Spleen (tissue), 11 donors: ENCODE measurements around the gene ZBTB48. TPM values are rescaled to one million over a fixed set of nuclear protein-coding genes. Genes with fewer than 3 reads are reported as not detected.

ENCODE experiments used
- DNase-seq: peaks from one replicate; pipeline ENCODE4 v3.0.0-alpha.2; 2020
- H3K27ac ChIP-seq, 8 donors: fragments of 200-600 bp; sonication (generic) in 7 of 8; 1 replicate in 4 of 8; 2 replicates in 4 of 8; pipeline versions ENCODE4 v1.5.0 to v1.8.0; 2016 to 2021; ENCODE audit warnings: inconsistent platforms in 4 of 8, mild to moderate bottlenecking in 4 of 8, moderate library complexity in 1 of 8
- H3K27me3 ChIP-seq, 7 donors: fragments of 200-600 bp; sonication (generic) in 6 of 7; replicated peaks in 1 of 7; 1 replicate in 4 of 7; 2 replicates in 3 of 7; pipeline versions ENCODE4 v1.5.0 to v1.8.0; 2016 to 2021; ENCODE audit warnings: inconsistent platforms in 3 of 7, mild to moderate bottlenecking in 1 of 7
- H3K36me3 ChIP-seq, 6 donors: fragments of 200-600 bp; sonication (generic) in 5 of 6; 1 replicate in 4 of 6; 2 replicates in 2 of 6; pipeline versions ENCODE4 v1.5.0 to v1.8.0; 2016 to 2021; ENCODE audit warnings: inconsistent platforms in 2 of 6
- H3K4me1 ChIP-seq, 6 donors: fragments of 200-600 bp; sonication (generic) in 5 of 6; 1 replicate in 3 of 6; 2 replicates in 3 of 6; pipeline versions ENCODE4 v1.5.0 to v1.8.0; 2016 to 2021; ENCODE audit warnings: inconsistent platforms in 3 of 6
- H3K4me3 ChIP-seq, 8 donors: fragments of 200-600 bp; sonication (generic) in 7 of 8; 1 replicate in 4 of 8; 2 replicates in 4 of 8; pipeline versions ENCODE4 v1.5.0 to v1.8.0; 2016 to 2021; ENCODE audit warnings: inconsistent platforms in 4 of 8, mild to moderate bottlenecking in 4 of 8, moderate library complexity in 2 of 8
- H3K9me3 ChIP-seq, 8 donors: fragments of 200-600 bp; sonication (generic) in 7 of 8; 1 replicate in 4 of 8; 2 replicates in 4 of 8; pipeline versions ENCODE4 v1.5.0 to v1.8.0; 2016 to 2021; ENCODE audit warnings: inconsistent platforms in 4 of 8
- POLR2A ChIP-seq, 3 donors: fragments of 450-650 bp; IDR thresholded peaks; one replicate each; pipeline ENCODE4 v1.5.1; 2017; ENCODE audit warnings: antibody characterized with exemption in 3 of 3, mild to moderate bottlenecking in 1 of 3
- POLR2AphosphoS5 ChIP-seq, 3 donors: sonication (generic); formaldehyde crosslinking; IDR thresholded peaks; one replicate each; pipeline ENCODE4 v1.5.1; 2017; ENCODE audit warnings: antibody characterized with exemption in 3 of 3
- WGBS, 5 donors: extraction: QIAGEN DNeasy Blood & Tissue Kit in 3 of 5; methylation state at CpG; one replicate each; pipeline versions ENCODE4 v1.1.5 to v1.1.7; 2013 to 2018; 5-methylcytosine and 5-hydroxymethylcytosine counted together
- intact Hi-C: fragments of 100-400 bp; cut with DNase I; formaldehyde crosslinking; loops from one replicate; pipeline ENCODE4 v1.15.0; 2023; ENCODE audit warnings: low total_unique reads
- polyA plus RNA-seq, 3 donors: library from polyadenylated mRNA; stranded (reverse); fragments of 200-250 nt; gene quantifications; one replicate each; pipeline ENCODE4 v1.2.1, GENCODE V29; 2013
- total RNA-seq, 7 donors: library from RNA; depleted of rRNA in 3 of 7; stranded (reverse); fragments of >200 nt in 3 of 7; fragmentation: NEBNext Ultra II Directional in 4 of 7; extraction: Animal tissue kit (Norgen Biotek cat#: 25700) in 4 of 7; gene quantifications; one replicate each; pipeline versions ENCODE4 v1.1.0 to v1.2.1, GENCODE V29; 2016 to 2021
- TF ChIP-seq, protein P1 (sequence below), 11 experiments: fragments of 200-600 bp in 7 of 11; fragments of 450-650 bp in 4 of 11; sonication (generic) in 4 of 11; IDR thresholded peaks in 8 of 11; conservative IDR thresholded peaks in 3 of 11; 1 replicate in 7 of 11; 2 replicates in 4 of 11; pipeline versions ENCODE4 v1.4.0 to v1.8.0; 2016 to 2021; ENCODE audit warnings: antibody characterized with exemption in 11 of 11, inconsistent platforms in 4 of 11, mild to moderate bottlenecking in 1 of 11
- donor health status: healthy with polysubstance abuse.
- donor health status: DM: no; HTN: no; CAD: no; lungs with moderate emphysema.
- donor health status: DM: no; HTN: no; CAD: no.
- donor health status: Bipolar disorder and iron deficiency.
- donor health status: healthy.
- donor health status: DM: no; HTN: no; CAD: no.
- donor health status: DM: yes; HTN: yes; CAD: no.

Gene ZBTB48
- total and polyA plus RNA-seq, 10 donors = 23.5 to 131 (median 52.2) TPM

DNA sequence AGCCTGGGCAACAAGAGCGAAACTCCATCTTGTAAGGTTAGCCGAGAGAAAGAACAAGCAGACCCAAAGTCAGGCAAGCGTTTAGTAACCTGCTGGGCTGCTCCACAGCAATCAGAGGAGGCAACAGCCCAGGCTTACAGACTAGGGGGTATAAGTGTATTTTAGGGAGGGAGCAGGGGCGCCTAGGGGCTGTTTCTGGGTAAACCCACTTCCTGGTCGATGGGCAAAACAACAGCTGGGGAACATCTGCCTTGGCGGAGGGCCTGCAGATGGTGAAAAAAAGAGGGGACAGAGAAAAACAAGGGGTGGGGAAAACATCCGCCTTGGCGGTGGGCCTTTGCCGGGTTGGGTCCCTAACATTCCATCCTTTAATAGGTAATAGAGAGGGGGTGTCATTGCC lies 19.5 kb upstream of the ZBTB48 start:
- TF ChIP-seq POLR2AphosphoS5 (IDR thresholded peaks at IDR 0.05) (no peak), POLR2A (IDR thresholded peaks at IDR 0.05) (no peak)
- TF ChIP-seq, protein P1, sequence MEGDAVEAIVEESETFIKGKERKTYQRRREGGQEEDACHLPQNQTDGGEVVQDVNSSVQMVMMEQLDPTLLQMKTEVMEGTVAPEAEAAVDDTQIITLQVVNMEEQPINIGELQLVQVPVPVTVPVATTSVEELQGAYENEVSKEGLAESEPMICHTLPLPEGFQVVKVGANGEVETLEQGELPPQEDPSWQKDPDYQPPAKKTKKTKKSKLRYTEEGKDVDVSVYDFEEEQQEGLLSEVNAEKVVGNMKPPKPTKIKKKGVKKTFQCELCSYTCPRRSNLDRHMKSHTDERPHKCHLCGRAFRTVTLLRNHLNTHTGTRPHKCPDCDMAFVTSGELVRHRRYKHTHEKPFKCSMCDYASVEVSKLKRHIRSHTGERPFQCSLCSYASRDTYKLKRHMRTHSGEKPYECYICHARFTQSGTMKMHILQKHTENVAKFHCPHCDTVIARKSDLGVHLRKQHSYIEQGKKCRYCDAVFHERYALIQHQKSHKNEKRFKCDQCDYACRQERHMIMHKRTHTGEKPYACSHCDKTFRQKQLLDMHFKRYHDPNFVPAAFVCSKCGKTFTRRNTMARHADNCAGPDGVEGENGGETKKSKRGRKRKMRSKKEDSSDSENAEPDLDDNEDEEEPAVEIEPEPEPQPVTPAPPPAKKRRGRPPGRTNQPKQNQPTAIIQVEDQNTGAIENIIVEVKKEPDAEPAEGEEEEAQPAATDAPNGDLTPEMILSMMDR (IDR thresholded peaks at IDR 0.05 in 8 of 11, conservative IDR thresholded peaks at IDR 0.05 in 3 of 11) = no peak
- no peaks in the 10 kb centered on the region for H3K36me3 ChIP-seq
- no peaks in the 10 kb centered on the region for H3K27me3 ChIP-seq
- no peak for DNase-seq
- H3K27ac ChIP-seq = no peak overlapping the region
- no peak overlapping the region for H3K4me3 ChIP-seq
- H3K4me1 ChIP-seq = peaks cover under 1 to 4% (median 2%) of the 10 kb centered on the region in 6 donors
- intact Hi-C loops = no loop called here
- no peaks in the 10 kb centered on the region for H3K9me3 ChIP-seq
- WGBS, 5 donors = 70 to 75% (median 71%) methylated on average over 9 of the region's 9 CpGs

DNA sequence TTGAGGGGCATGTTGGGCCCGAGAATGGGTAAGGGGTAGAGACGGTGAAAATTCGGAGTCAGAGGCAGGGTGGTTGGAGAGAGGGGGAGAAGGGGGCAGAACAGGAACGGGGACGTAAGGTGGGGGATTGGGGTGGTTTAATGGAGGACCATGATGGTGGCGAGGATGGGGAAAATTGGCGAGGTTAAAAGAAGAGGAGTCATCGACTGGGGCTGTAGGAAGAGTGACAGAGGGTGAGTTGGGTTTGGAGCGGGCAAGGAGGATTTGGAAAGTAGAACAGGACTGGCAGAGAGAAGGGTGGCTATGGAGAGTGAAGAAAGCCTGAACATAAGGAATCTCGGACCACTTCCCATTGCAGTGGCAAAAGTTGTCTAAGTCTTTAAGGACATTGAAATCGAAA lies 10.8 kb upstream of the ZBTB48 start:
- 87 to 96% (median 94%) methylated on average over 11 of the region's 11 CpGs for WGBS, 5 donors
- Histone ChIP-seq H3K9me3 (peaks cover 0 to 7% (median 0%) of the 10 kb centered on the region in 8 donors), H3K27me3 (no peaks in the 10 kb centered on the region), H3K36me3 (no peaks in the 10 kb centered on the region), H3K4me3 (no peak overlapping the region), H3K27ac (no peak overlapping the region), H3K4me1 (no peaks in the 10 kb centered on the region)
- intact Hi-C loops = no loop called here
- DNase-seq = no peak
- TF ChIP-seq POLR2A (IDR thresholded peaks at IDR 0.05) = no peak

DNA sequence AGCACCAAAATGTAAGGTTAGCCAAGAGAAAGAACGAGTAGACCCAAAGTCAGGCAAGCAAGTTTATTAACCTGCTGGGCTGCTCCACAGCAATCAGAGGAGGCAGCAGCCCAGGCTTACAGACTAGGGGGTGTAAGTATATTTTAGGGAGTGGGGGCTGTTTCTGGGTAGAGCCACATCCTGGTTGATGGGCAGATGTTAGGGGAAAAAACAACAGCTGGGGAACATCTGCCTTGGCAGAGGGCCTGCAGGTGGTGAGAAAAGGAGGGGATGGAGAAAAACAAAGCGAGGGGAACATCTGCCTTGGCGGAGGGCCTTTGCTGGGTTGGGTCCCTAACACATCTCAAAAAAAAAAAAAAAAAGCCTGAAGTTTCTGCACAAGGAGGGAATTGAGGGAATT lies 9.7 kb upstream of the ZBTB48 start:
- WGBS, 5 donors = 73 to 83% (median 81%) methylated on average over 3 of the region's 3 CpGs
- no peak for DNase-seq
- Histone ChIP-seq H3K4me3 (no peak overlapping the region), H3K27ac (no peak overlapping the region), H3K27me3 (no peaks in the 10 kb centered on the region), H3K36me3 (no peaks in the 10 kb centered on the region), H3K9me3 (peaks cover 0 to 7% (median 0%) of the 10 kb centered on the region in 8 donors), H3K4me1 (no peaks in the 10 kb centered on the region)
- TF ChIP-seq, protein P1 (IDR thresholded peaks at IDR 0.05 in 8 of 11, conservative IDR thresholded peaks at IDR 0.05 in 3 of 11) = no peak
- TF ChIP-seq POLR2AphosphoS5 (IDR thresholded peaks at IDR 0.05) (no peak), POLR2A (IDR thresholded peaks at IDR 0.05) (no peak)
- intact Hi-C loops = loop anchor here (10.0 kb wide), 1 partner anchor 55 kb away; the partner anchor contains the start of gene THAP3

DNA sequence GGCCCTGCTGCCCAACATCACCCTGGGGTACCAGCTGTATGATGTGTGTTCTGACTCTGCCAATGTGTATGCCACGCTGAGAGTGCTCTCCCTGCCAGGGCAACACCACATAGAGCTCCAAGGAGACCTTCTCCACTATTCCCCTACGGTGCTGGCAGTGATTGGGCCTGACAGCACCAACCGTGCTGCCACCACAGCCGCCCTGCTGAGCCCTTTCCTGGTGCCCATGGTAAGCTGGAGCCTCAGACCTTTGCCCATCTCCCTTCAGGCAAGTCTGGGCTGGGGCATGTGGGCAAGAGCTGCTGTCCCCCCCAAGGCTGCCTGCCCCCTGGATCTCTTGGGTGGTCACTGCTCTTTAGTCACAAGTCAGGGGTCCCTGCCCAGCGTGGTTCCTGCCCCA lies 8.8 kb upstream of the ZBTB48 start:
- Histone ChIP-seq H3K4me1 (no peaks in the 10 kb centered on the region), H3K9me3 (peaks cover 0 to 7% (median 0%) of the 10 kb centered on the region in 8 donors), H3K36me3 (no peaks in the 10 kb centered on the region), H3K4me3 (no peak overlapping the region), H3K27me3 (no peaks in the 10 kb centered on the region), H3K27ac (no peak overlapping the region)
- WGBS, 5 donors = 63 to 79% (median 71%) methylated on average over 5 of the region's 5 CpGs
- DNase-seq = no peak
- TF ChIP-seq, protein P1 (IDR thresholded peaks at IDR 0.05 in 8 of 11, conservative IDR thresholded peaks at IDR 0.05 in 3 of 11) = no peak
- TF ChIP-seq POLR2AphosphoS5 (IDR thresholded peaks at IDR 0.05) = no peak
- no peak for TF ChIP-seq POLR2A (IDR thresholded peaks at IDR 0.05)
- intact Hi-C loops = loop anchor here (10.0 kb wide), 1 partner anchor 54 kb away; the partner anchor contains the start of gene THAP3
